B cell (primary cell): ENCODE data around the gene NELFA.

Source experiments
- CTCF ChIP-seq: fragments of 200-600 bp; IDR thresholded peaks from one replicate; pipeline ENCODE4 v1.8.0; 2022; ENCODE audit warnings: antibody characterized with exemption, mild to moderate bottlenecking
- EZH2 ChIP-seq: IDR thresholded peaks from 2 replicates; pipeline ENCODE4 v1.6.1; 2012; ENCODE audit warnings: borderline replicate concordance, low read depth, mild to moderate bottlenecking, moderate library complexity, low read length; ENCODE audit not compliant: insufficient read depth, poor library complexity, severe bottlenecking

- TF ChIP-seq CTCF (no peak), EZH2 (no peak)
Observed at GRCh38 chr4:2024683-2025082, 15.9 kb upstream of the NELFA start.
